Liver (tissue), 9 donors: Measurements from ENCODE around the gene CCBE1. TPM values are rescaled to one million over a fixed set of nuclear protein-coding genes. Genes with fewer than 3 reads are reported as not detected.

Source experiments
- DNase-seq: peaks from one replicate; pipeline ENCODE4 v3.0.0-alpha.2; 2017; ENCODE audit warnings: low spot score
- H3K27ac ChIP-seq, 2 donors: one replicate each; pipeline ENCODE4 v1.7.0; 2013; ENCODE audit warnings: inconsistent platforms in 2 of 2, low read length in 2 of 2, control low read depth in 1 of 2, low read depth in 1 of 2, mild to moderate bottlenecking in 1 of 2
- H3K27me3 ChIP-seq, 4 donors: one replicate each; pipeline versions ENCODE4 v1.6.1 to v1.7.0; 2013; ENCODE audit warnings: low read length in 3 of 4, inconsistent platforms in 1 of 4, mild to moderate bottlenecking in 1 of 4, moderate library complexity in 1 of 4; ENCODE audit not compliant: control insufficient read depth in 4 of 4, insufficient read depth in 4 of 4
- H3K36me3 ChIP-seq, 4 donors: one replicate each; pipeline versions ENCODE4 v1.6.1 to v1.7.0; 2013; ENCODE audit warnings: low read length in 3 of 4, mild to moderate bottlenecking in 3 of 4, low read depth in 1 of 4, moderate library complexity in 1 of 4; ENCODE audit not compliant: control insufficient read depth in 4 of 4, insufficient read depth in 3 of 4
- H3K4me1 ChIP-seq, 4 donors: one replicate each; pipeline versions ENCODE4 v1.6.1 to v1.7.0; 2013; ENCODE audit warnings: low read length in 3 of 4, mild to moderate bottlenecking in 3 of 4, moderate library complexity in 1 of 4; ENCODE audit not compliant: control insufficient read depth in 4 of 4, insufficient read depth in 4 of 4
- H3K4me3 ChIP-seq, 3 donors: one replicate each; pipeline versions ENCODE4 v1.6.1 to v1.7.0; 2013; ENCODE audit warnings: low read length in 3 of 3, control low read depth in 1 of 3, low read depth in 1 of 3, mild to moderate bottlenecking in 1 of 3
- H3K9ac ChIP-seq, 2 donors: one replicate each; pipeline ENCODE4 v1.7.0; 2013; ENCODE audit warnings: low read length in 2 of 2, mild to moderate bottlenecking in 2 of 2, moderate library complexity in 2 of 2, control low read depth in 1 of 2, low read depth in 1 of 2
- H3K9me3 ChIP-seq, 4 donors: one replicate each; pipeline versions ENCODE4 v1.6.1 to v1.7.0; 2013; ENCODE audit warnings: low read length in 3 of 4; ENCODE audit not compliant: control insufficient read depth in 4 of 4
- EGR1 ChIP-seq, 2 donors: IDR thresholded peaks; 2 replicates each; pipeline ENCODE4 v1.6.1; 2016 to 2018; ENCODE audit warnings: antibody characterized with exemption in 2 of 2, low read depth in 2 of 2
- FOXA1 ChIP-seq: IDR thresholded peaks from 2 replicates; pipeline ENCODE4 v1.6.1; 2016; ENCODE audit warnings: antibody characterized with exemption
- FOXA2 ChIP-seq: IDR thresholded peaks from 2 replicates; pipeline ENCODE4 v1.6.1; 2016; ENCODE audit warnings: antibody characterized with exemption
- GABPA ChIP-seq, 2 donors: IDR thresholded peaks in 1 of 2; conservative IDR thresholded peaks in 1 of 2; 2 replicates each; pipeline ENCODE4 v1.6.1; 2016; ENCODE audit warnings: antibody characterized with exemption in 2 of 2, mild to moderate bottlenecking in 1 of 2, moderate library complexity in 1 of 2
- HNF4A ChIP-seq, 2 donors: conservative IDR thresholded peaks; 2 replicates each; pipeline ENCODE4 v1.6.1; 2016; ENCODE audit warnings: antibody characterized with exemption in 2 of 2, mild to moderate bottlenecking in 2 of 2
- HNF4G ChIP-seq: IDR thresholded peaks from 2 replicates; pipeline ENCODE4 v1.6.1; 2016; ENCODE audit warnings: antibody characterized with exemption
- JUND ChIP-seq, 2 donors: IDR thresholded peaks; 2 replicates each; pipeline ENCODE4 v1.6.1; 2016; ENCODE audit warnings: antibody characterized with exemption in 2 of 2
- NR2F2 ChIP-seq: IDR thresholded peaks from 2 replicates; pipeline ENCODE4 v1.6.1; 2016; ENCODE audit warnings: antibody characterized with exemption
- TAF1 ChIP-seq: conservative IDR thresholded peaks from 2 replicates; pipeline ENCODE4 v1.6.1; 2016; ENCODE audit warnings: antibody characterized with exemption, mild to moderate bottlenecking
- WGBS: extraction: QIAGEN DNeasy Blood & Tissue Kit; methylation state at CpG from one replicate; pipeline ENCODE4 v1.1.7; 2013; 5-methylcytosine and 5-hydroxymethylcytosine counted together
- polyA plus RNA-seq, 2 donors: library from polyadenylated mRNA; stranded (reverse) in 1 of 2; unstranded in 1 of 2; fragments of 200-250 nt in 1 of 2; fragments of >200 nt in 1 of 2; fragmentation: Nextera tagmentation in 1 of 2; extraction: Ambion mirVana in 1 of 2; gene quantifications; one replicate each; pipeline versions ENCODE4 v1.2.1 to v1.2.3, GENCODE V29; 2013 to 2015
- total RNA-seq, 2 donors: library from RNA; depleted of rRNA; stranded (reverse); fragments of >200 nt; gene quantifications; one replicate each; pipeline ENCODE4 v1.2.3, GENCODE V29; 2014
- TF ChIP-seq, protein P1 (sequence below): fragments of 150-350 bp; IDR thresholded peaks from 2 replicates; pipeline ENCODE4 v1.5.1; 2017; ENCODE audit warnings: improper control_type of control experiment, low read depth, low read length; ENCODE audit not compliant: missing input control
- TF ChIP-seq, protein P2 (sequence below): IDR thresholded peaks from 2 replicates; pipeline ENCODE4 v1.6.1; 2016; ENCODE audit warnings: antibody characterized with exemption, mild to moderate bottlenecking
- TF ChIP-seq, protein P3 (sequence below): IDR thresholded peaks from 2 replicates; pipeline ENCODE4 v1.6.1; 2016; ENCODE audit warnings: antibody characterized with exemption
- TF ChIP-seq, protein P4 (sequence below): IDR thresholded peaks from 2 replicates; pipeline ENCODE4 v1.6.1; 2016; ENCODE audit warnings: antibody characterized with exemption
- donor health status: healthy.
- donor health status: healthy.
- donor health status: healthy.
- donor health status: healthy.
- donor health status: healthy.

The CCBE1 gene
- total and polyA plus RNA-seq, 4 donors, result 1.8 to 2.6 (median 2.2) TPM

DNA sequence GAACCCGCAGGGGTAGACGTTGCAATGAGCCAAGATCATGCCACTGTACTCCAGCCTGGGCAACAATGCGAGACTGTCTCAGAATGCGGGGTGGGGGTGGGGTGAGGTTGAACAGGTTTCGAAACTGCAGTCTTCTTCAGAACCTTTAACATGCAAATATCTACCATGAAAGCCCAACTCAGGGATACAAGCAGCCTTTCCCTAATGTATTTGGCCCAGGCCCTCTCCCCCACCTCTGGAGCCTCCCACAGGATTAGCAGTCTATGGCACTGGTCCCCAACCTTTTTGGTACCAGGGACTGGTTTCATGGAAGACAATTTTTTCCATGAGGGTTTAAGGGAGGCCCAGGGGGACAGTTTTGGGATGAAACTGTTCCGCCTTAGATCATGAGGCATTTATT lies 53.5 kb downstream of the CCBE1 start (continued):
- TF ChIP-seq, protein P1, sequence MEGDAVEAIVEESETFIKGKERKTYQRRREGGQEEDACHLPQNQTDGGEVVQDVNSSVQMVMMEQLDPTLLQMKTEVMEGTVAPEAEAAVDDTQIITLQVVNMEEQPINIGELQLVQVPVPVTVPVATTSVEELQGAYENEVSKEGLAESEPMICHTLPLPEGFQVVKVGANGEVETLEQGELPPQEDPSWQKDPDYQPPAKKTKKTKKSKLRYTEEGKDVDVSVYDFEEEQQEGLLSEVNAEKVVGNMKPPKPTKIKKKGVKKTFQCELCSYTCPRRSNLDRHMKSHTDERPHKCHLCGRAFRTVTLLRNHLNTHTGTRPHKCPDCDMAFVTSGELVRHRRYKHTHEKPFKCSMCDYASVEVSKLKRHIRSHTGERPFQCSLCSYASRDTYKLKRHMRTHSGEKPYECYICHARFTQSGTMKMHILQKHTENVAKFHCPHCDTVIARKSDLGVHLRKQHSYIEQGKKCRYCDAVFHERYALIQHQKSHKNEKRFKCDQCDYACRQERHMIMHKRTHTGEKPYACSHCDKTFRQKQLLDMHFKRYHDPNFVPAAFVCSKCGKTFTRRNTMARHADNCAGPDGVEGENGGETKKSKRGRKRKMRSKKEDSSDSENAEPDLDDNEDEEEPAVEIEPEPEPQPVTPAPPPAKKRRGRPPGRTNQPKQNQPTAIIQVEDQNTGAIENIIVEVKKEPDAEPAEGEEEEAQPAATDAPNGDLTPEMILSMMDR, result no peak

DNA sequence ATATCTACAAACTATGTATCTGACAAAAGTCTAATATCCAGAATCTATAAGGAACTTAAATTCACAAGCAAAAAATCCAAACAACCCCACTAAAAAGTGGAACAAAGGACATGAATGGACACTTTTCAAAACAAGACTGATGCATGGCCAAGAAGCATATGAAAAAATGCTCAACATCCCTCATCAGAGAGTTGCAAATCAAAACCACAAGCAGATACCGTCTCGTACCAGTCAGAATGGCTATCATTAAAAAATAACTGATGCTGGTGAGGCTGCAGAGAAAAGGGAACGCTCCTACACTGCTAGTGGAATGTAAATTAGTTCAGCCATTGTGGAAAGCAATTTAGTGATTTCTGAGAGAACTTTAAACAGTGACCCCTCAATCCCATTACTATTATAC lies 56.5 kb downstream of the CCBE1 start:
- WGBS, result 76% methylated on average over 3 of the region's 3 CpGs
- DNase-seq, result no peak
- H3K4me1 ChIP-seq, result peaks cover 0 to 1% (median 0%) of the 10 kb centered on the region in 4 donors
- H3K27me3 ChIP-seq, result no peaks in the 10 kb centered on the region
- no peak overlapping the region for H3K4me3 ChIP-seq
- no peak overlapping the region for H3K9ac ChIP-seq
- TF ChIP-seq FOXA2 (no peak), FOXA1 (no peak), TAF1 (no peak), GABPA (IDR thresholded peaks at IDR 0.05 in 1 of 2, conservative IDR thresholded peaks at IDR 0.05 in 1 of 2) (no peak), JUND (IDR thresholded peaks at IDR 0.05) (no peak), NR2F2 (no peak), HNF4A (conservative IDR thresholded peaks at IDR 0.05) (no peak), HNF4G (no peak), EGR1 (IDR thresholded peaks at IDR 0.05; ENCODE audit: low read depth in 2 of 2) (no peak)
- TF ChIP-seq, protein P2, sequence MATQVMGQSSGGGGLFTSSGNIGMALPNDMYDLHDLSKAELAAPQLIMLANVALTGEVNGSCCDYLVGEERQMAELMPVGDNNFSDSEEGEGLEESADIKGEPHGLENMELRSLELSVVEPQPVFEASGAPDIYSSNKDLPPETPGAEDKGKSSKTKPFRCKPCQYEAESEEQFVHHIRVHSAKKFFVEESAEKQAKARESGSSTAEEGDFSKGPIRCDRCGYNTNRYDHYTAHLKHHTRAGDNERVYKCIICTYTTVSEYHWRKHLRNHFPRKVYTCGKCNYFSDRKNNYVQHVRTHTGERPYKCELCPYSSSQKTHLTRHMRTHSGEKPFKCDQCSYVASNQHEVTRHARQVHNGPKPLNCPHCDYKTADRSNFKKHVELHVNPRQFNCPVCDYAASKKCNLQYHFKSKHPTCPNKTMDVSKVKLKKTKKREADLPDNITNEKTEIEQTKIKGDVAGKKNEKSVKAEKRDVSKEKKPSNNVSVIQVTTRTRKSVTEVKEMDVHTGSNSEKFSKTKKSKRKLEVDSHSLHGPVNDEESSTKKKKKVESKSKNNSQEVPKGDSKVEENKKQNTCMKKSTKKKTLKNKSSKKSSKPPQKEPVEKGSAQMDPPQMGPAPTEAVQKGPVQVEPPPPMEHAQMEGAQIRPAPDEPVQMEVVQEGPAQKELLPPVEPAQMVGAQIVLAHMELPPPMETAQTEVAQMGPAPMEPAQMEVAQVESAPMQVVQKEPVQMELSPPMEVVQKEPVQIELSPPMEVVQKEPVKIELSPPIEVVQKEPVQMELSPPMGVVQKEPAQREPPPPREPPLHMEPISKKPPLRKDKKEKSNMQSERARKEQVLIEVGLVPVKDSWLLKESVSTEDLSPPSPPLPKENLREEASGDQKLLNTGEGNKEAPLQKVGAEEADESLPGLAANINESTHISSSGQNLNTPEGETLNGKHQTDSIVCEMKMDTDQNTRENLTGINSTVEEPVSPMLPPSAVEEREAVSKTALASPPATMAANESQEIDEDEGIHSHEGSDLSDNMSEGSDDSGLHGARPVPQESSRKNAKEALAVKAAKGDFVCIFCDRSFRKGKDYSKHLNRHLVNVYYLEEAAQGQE, result no peak
- TF ChIP-seq, protein P3, sequence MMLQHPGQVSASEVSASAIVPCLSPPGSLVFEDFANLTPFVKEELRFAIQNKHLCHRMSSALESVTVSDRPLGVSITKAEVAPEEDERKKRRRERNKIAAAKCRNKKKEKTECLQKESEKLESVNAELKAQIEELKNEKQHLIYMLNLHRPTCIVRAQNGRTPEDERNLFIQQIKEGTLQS, result no peak
- TF ChIP-seq, protein P1, result no peak
- TF ChIP-seq, protein P4, sequence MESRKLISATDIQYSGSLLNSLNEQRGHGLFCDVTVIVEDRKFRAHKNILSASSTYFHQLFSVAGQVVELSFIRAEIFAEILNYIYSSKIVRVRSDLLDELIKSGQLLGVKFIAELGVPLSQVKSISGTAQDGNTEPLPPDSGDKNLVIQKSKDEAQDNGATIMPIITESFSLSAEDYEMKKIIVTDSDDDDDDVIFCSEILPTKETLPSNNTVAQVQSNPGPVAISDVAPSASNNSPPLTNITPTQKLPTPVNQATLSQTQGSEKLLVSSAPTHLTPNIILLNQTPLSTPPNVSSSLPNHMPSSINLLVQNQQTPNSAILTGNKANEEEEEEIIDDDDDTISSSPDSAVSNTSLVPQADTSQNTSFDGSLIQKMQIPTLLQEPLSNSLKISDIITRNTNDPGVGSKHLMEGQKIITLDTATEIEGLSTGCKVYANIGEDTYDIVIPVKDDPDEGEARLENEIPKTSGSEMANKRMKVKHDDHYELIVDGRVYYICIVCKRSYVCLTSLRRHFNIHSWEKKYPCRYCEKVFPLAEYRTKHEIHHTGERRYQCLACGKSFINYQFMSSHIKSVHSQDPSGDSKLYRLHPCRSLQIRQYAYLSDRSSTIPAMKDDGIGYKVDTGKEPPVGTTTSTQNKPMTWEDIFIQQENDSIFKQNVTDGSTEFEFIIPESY, result no peak
- no peaks in the 10 kb centered on the region for H3K36me3 ChIP-seq
- peaks cover 0 to 2% (median 0%) of the 10 kb centered on the region in 4 donors for H3K9me3 ChIP-seq
- H3K27ac ChIP-seq, result no peak overlapping the region
